ENCODE data around the gene EPN3.

The EPN3 gene

GRCh38 chr17:50518384-50519023, 14.0 kb upstream of the EPN3 start:
- Histone ChIP-seq H2AFZ (ENCODE audit: low read length) (peak overlapping the region; percentile 75), H3K4me2 (ENCODE audit: insufficient read depth, low read length, poor library complexity, severe bottlenecking) (no peak overlapping the region), H3K27ac (replicated peaks; ENCODE audit: low read length) (no peak overlapping the region), H3K9ac (ENCODE audit: low read depth, low read length, poor library complexity) (no peak overlapping the region), H2AK5ac (ENCODE audit: low read depth, low read length) (no peak overlapping the region), H3K4ac (ENCODE audit: low read length) (no peak overlapping the region), H3K79me1 (ENCODE audit: low read depth, low read length) (no peaks in the 10 kb centered on the region), H2BK5ac (ENCODE audit: low read length) (no peak overlapping the region), H2BK120ac (ENCODE audit: low read depth, low read length) (no peak overlapping the region), H2BK12ac (ENCODE audit: low read length) (no peak overlapping the region), H3K23ac (ENCODE audit: low read depth, low read length, poor library complexity) (no peak overlapping the region), H3K36me3 (replicated peaks in 1 of 2; ENCODE audit: control insufficient read depth in 2 of 2, insufficient read depth in 2 of 2, low read length in 2 of 2) (no peaks in the 10 kb centered on the region), H3K14ac (ENCODE audit: low read length) (no peak overlapping the region), H3K4me1 (ENCODE audit: control insufficient read depth in 2 of 2, insufficient read depth in 1 of 2, low read depth in 1 of 2, low read length in 2 of 2) (peaks cover 11 to 13% of the 10 kb centered on the region in 2 donors), H4K91ac (ENCODE audit: low read depth, low read length, poor library complexity) (no peak overlapping the region), H3K18ac (ENCODE audit: low read length) (peak overlapping the region; percentile 3), H3K4me3 (ENCODE audit: low read length in 2 of 2) (no peak overlapping the region), H3K27me3 (ENCODE audit: control insufficient read depth in 3 of 3, insufficient read depth in 3 of 3, low read depth in 1 of 3, low read length in 3 of 3) (peaks cover 0 to 38% (median 0%) of the 10 kb centered on the region in 3 experiments), H3K9me3 (replicated peaks in 1 of 2; ENCODE audit: control insufficient read depth in 2 of 2, insufficient read depth in 1 of 2, low read depth in 1 of 2, low read length in 2 of 2) (no peaks in the 10 kb centered on the region), H4K8ac (ENCODE audit: low read depth, low read length) (no peak overlapping the region), H2BK15ac (ENCODE audit: low read length) (no peak overlapping the region)
- DNase-seq (ENCODE audit: low spot score) = no peak
- WGBS, 2 donors (ENCODE audit: extremely low coverage in 2 of 2, insufficient read length in 2 of 2, insufficient replicate concordance in 1 of 2) = no CpG with 5 or more reads among the region's 13 CpGs

GRCh38 chr17:50519141-50519834, 13.2 kb upstream of the EPN3 start:
- Histone ChIP-seq H3K18ac (ENCODE audit: low read length) (no peak overlapping the region), H2AFZ (ENCODE audit: low read length) (no peak overlapping the region), H3K9me3 (replicated peaks in 1 of 2; ENCODE audit: control insufficient read depth in 2 of 2, insufficient read depth in 1 of 2, low read depth in 1 of 2, low read length in 2 of 2) (no peaks in the 10 kb centered on the region), H3K23ac (ENCODE audit: low read depth, low read length, poor library complexity) (no peak overlapping the region), H3K79me1 (ENCODE audit: low read depth, low read length) (no peaks in the 10 kb centered on the region), H3K27me3 (ENCODE audit: control insufficient read depth in 3 of 3, insufficient read depth in 3 of 3, low read depth in 1 of 3, low read length in 3 of 3) (peaks cover 0 to 45% (median 0%) of the 10 kb centered on the region in 3 experiments), H3K14ac (ENCODE audit: low read length) (no peak overlapping the region), H2BK12ac (ENCODE audit: low read length) (no peak overlapping the region), H2BK15ac (ENCODE audit: low read length) (no peak overlapping the region), H3K9ac (ENCODE audit: low read depth, low read length, poor library complexity) (no peak overlapping the region), H2BK120ac (ENCODE audit: low read depth, low read length) (no peak overlapping the region), H3K4me3 (ENCODE audit: low read length in 2 of 2) (no peak overlapping the region), H3K4me1 (ENCODE audit: control insufficient read depth in 2 of 2, insufficient read depth in 1 of 2, low read depth in 1 of 2, low read length in 2 of 2) (peaks cover 7 to 10% of the 10 kb centered on the region in 2 donors), H2BK5ac (ENCODE audit: low read length) (no peak overlapping the region), H3K36me3 (replicated peaks in 1 of 2; ENCODE audit: control insufficient read depth in 2 of 2, insufficient read depth in 2 of 2, low read length in 2 of 2) (no peaks in the 10 kb centered on the region), H2AK5ac (ENCODE audit: low read depth, low read length) (no peak overlapping the region), H3K4ac (ENCODE audit: low read length) (no peak overlapping the region), H3K27ac (replicated peaks; ENCODE audit: low read length) (no peak overlapping the region), H4K8ac (ENCODE audit: low read depth, low read length) (no peak overlapping the region), H4K91ac (ENCODE audit: low read depth, low read length, poor library complexity) (no peak overlapping the region), H3K4me2 (ENCODE audit: insufficient read depth, low read length, poor library complexity, severe bottlenecking) (no peak overlapping the region)
- no CpG with 5 or more reads among the region's 8 CpGs for WGBS, 2 donors (ENCODE audit: extremely low coverage in 2 of 2, insufficient read length in 2 of 2, insufficient replicate concordance in 1 of 2)
- no peak for DNase-seq (ENCODE audit: low spot score)

GRCh38 chr17:50520483-50520882, 12.1 kb upstream of the EPN3 start:
- Histone ChIP-seq H4K8ac (ENCODE audit: low read depth, low read length) (no peak overlapping the region), H3K23ac (ENCODE audit: low read depth, low read length, poor library complexity) (no peak overlapping the region), H2BK120ac (ENCODE audit: low read depth, low read length) (no peak overlapping the region), H2BK5ac (ENCODE audit: low read length) (no peak overlapping the region), H3K4me3 (ENCODE audit: low read length in 2 of 2) (no peak overlapping the region), H3K4ac (ENCODE audit: low read length) (no peak overlapping the region), H3K79me1 (ENCODE audit: low read depth, low read length) (no peaks in the 10 kb centered on the region), H2BK15ac (ENCODE audit: low read length) (no peak overlapping the region), H2AFZ (ENCODE audit: low read length) (no peak overlapping the region), H3K4me1 (ENCODE audit: control insufficient read depth in 2 of 2, insufficient read depth in 1 of 2, low read depth in 1 of 2, low read length in 2 of 2) (peaks cover 0 to 3% of the 10 kb centered on the region in 2 donors), H3K27ac (replicated peaks; ENCODE audit: low read length) (no peak overlapping the region), H4K91ac (ENCODE audit: low read depth, low read length, poor library complexity) (no peak overlapping the region), H3K4me2 (ENCODE audit: insufficient read depth, low read length, poor library complexity, severe bottlenecking) (no peak overlapping the region), H2BK12ac (ENCODE audit: low read length) (no peak overlapping the region), H3K14ac (ENCODE audit: low read length) (no peak overlapping the region), H3K36me3 (replicated peaks in 1 of 2; ENCODE audit: control insufficient read depth in 2 of 2, insufficient read depth in 2 of 2, low read length in 2 of 2) (no peaks in the 10 kb centered on the region), H3K9ac (ENCODE audit: low read depth, low read length, poor library complexity) (no peak overlapping the region), H3K18ac (ENCODE audit: low read length) (no peak overlapping the region), H2AK5ac (ENCODE audit: low read depth, low read length) (no peak overlapping the region), H3K27me3 (ENCODE audit: control insufficient read depth in 3 of 3, insufficient read depth in 3 of 3, low read depth in 1 of 3, low read length in 3 of 3) (peaks cover 0 to 47% (median 0%) of the 10 kb centered on the region in 3 experiments), H3K9me3 (replicated peaks in 1 of 2; ENCODE audit: control insufficient read depth in 2 of 2, insufficient read depth in 1 of 2, low read depth in 1 of 2, low read length in 2 of 2) (no peaks in the 10 kb centered on the region)
- no peak for DNase-seq (ENCODE audit: low spot score)
- WGBS, 2 donors (ENCODE audit: extremely low coverage in 2 of 2, insufficient read length in 2 of 2, insufficient replicate concordance in 1 of 2) = no CpG with 5 or more reads among the region's 2 CpGs

- Histone ChIP-seq H3K23ac (ENCODE audit: low read depth, low read length, poor library complexity) (no peak overlapping the region), H2BK12ac (ENCODE audit: low read length) (no peak overlapping the region), H4K8ac (ENCODE audit: low read depth, low read length) (no peak overlapping the region), H3K27me3 (ENCODE audit: control insufficient read depth in 3 of 3, insufficient read depth in 3 of 3, low read depth in 1 of 3, low read length in 3 of 3) (peaks cover 0 to 50% (median 0%) of the 10 kb centered on the region in 3 experiments), H2AK5ac (ENCODE audit: low read depth, low read length) (no peak overlapping the region), H3K14ac (ENCODE audit: low read length) (no peak overlapping the region), H3K18ac (ENCODE audit: low read length) (no peak overlapping the region), H3K9me3 (replicated peaks in 1 of 2; ENCODE audit: control insufficient read depth in 2 of 2, insufficient read depth in 1 of 2, low read depth in 1 of 2, low read length in 2 of 2) (no peaks in the 10 kb centered on the region), H3K36me3 (replicated peaks in 1 of 2; ENCODE audit: control insufficient read depth in 2 of 2, insufficient read depth in 2 of 2, low read length in 2 of 2) (no peaks in the 10 kb centered on the region), H3K4me3 (ENCODE audit: low read length in 2 of 2) (no peak overlapping the region), H3K4me1 (ENCODE audit: control insufficient read depth in 2 of 2, insufficient read depth in 1 of 2, low read depth in 1 of 2, low read length in 2 of 2) (peaks cover 0 to 2% of the 10 kb centered on the region in 2 donors), H2BK120ac (ENCODE audit: low read depth, low read length) (no peak overlapping the region), H2AFZ (ENCODE audit: low read length) (no peak overlapping the region), H2BK5ac (ENCODE audit: low read length) (no peak overlapping the region), H4K91ac (ENCODE audit: low read depth, low read length, poor library complexity) (no peak overlapping the region), H3K9ac (ENCODE audit: low read depth, low read length, poor library complexity) (no peak overlapping the region), H3K27ac (replicated peaks; ENCODE audit: low read length) (no peak overlapping the region), H2BK15ac (ENCODE audit: low read length) (no peak overlapping the region), H3K4ac (ENCODE audit: low read length) (no peak overlapping the region), H3K79me1 (ENCODE audit: low read depth, low read length) (no peaks in the 10 kb centered on the region), H3K4me2 (ENCODE audit: insufficient read depth, low read length, poor library complexity, severe bottlenecking) (no peak overlapping the region)
- no CpG with 5 or more reads among the region's 2 CpGs for WGBS, 2 donors (ENCODE audit: extremely low coverage in 2 of 2, insufficient read length in 2 of 2, insufficient replicate concordance in 1 of 2)
- no peak for DNase-seq (ENCODE audit: low spot score)
These were observed 11.0 kb upstream of the EPN3 start for GRCh38 chr17:50521514-50521913.
